IPS-NIHi7 (cell line): Measurements from ENCODE around the gene RBM20.
A peak's percentile ranks its signal among the peaks of the same experiment; 100 is the strongest.
"Not testable (repeated sequence)": the region's sequence is repeated elsewhere in the genome, so short reads cannot be mapped to it uniquely, and the experiment has no call there.

Experiments
- DNase-seq: peaks from one replicate; pipeline ENCODE4 v3.0.0; 2012; ENCODE audit warnings: mixed read lengths; ENCODE audit errors: extremely low spot score

Gene RBM20

GRCh38 chr10:110625951-110626855 is 17.9 kb upstream of the RBM20 start:
- no peak for DNase-seq

DNA sequence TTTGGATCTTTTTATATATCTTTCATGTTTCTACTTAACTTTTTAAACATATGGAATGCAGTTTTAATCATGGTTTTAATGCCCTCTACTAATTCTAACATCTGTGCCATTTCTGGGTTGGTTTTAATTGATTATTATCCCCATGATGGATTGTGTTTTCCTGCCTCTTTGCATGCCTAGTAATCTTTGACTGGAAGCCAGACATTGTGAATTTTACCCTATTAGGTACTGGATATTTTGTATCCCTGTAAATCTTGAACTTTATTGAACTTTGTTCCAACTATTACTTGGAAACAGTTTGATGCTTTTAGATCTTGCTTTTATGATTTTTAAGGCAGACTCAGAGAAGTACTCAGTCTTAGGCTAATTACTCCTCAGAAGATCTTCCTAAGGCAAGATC is 16.0 kb upstream of the RBM20 start:
- DNase-seq = no peak

DNA sequence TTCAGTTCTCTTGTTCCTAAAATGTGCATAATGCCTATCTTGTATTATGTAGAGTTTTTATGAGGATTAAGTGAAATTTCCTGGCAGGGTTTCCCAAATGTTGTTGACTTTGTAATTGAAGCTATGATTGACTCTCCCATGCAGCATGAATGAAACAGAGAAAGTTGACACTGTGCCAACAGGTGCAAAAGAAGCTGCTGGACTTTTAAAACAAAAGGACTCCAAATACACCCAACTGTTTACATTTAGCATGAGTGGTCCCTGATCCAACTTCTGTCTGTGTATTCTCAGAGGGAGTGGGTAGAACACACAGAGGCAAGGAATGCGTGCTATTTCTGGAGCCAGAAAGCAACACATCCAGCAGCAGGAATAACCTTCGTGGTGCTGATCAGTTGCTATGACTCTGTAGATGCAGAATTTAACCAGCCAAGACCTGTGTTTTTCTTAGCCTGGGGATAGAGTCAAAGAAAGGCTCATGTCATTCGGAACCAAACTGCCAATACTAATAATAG is 14.4 kb upstream of the RBM20 start:
- DNase-seq = no peak

DNA sequence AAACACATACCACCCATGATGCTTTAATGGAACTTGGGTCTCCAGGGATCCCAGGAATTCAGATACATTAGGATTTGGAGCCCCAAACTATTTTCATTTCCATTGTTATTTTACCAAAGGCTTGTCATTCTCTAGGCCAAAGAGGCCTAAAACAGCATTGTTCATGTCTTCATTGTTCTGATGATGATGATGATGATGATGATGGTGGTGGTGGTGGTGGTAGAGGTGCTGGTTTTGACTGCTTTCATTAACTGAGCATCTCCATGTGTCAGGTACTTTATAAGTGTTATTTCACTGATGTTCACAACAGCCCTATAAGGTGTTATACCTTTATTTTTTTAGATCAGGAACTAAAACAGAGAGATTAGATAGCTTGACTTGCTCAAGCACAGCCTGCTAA is 12.2 kb upstream of the RBM20 start:
- DNase-seq = no peak

- no peak for DNase-seq
These were observed 11.4 kb upstream of the RBM20 start for GRCh38 chr10:110632591-110633215.

DNA sequence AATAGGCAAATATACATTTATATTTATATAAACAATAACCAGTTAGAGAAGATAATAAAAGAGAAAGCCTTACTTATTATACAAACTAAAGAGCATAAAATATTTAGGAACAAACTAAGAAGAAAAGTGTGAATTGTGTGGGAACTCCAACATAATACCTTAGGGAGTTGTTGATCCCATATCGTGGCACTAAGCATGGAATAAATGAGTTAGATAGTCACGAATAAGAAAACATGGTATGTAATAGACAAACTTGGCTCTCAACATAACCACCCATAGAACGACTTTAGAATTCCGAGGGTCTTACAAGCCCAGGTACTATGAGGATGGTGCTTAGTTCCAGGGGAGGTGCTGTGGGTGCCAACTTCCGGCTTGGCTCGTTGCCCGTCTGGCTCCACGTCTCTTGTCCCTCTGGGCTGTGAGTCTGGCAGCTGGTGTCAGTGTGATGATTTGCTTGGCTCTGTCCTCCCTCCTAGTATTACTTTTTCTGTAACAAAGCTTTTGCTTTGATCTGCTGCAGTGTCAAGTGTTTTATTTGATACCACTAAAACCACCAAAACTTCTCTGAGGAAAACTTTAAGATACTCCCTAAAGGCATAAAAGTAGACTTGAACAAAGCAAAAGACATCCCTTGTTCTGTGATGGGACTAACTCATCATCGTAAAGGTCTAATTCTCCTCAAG is 9.5 kb upstream of the RBM20 start:
- DNase-seq = no peak

DNA sequence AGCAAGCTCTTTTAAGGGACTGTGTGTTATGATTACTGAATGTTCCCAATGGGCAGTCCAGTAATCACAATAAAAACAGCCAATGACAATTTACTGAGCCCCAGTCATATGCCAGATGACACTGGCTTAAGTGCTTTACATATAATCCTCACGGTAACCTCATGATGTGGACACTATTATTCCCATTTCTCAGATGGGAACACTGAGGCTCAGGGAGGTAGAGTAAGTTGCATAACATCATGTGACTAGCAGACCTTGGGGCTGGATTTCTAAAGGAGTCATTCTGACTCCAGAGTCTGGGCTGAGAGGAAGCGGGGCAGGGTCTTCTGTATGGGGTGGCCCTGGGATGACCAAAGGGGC is 7.6 kb upstream of the RBM20 start:
- no peak for DNase-seq

GRCh38 chr10:110636932-110637557 is 7.1 kb upstream of the RBM20 start:
- DNase-seq = peak; percentile 37

- no peak for DNase-seq
These were observed 6.5 kb upstream of the RBM20 start for GRCh38 chr10:110637558-110638053.

DNA sequence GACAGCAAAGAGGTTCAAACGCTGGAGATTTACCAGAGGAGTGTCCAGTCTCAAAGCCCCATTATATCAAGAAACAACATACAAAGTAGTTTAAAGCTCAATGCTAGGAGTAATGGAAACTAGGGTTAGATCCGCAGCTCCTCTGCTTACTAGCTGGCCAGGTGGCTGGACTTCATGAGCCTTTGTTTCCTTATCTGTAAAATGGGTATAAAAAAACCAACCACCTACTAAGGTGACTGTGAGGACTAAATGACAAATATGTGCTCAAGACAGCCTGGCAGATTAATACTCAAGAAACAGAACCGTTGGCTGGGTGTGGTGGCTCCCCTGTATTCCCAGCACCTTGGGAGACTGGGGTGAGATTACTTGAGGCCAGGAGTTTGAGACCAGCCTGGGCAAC is 5.8 kb upstream of the RBM20 start:
- no peak for DNase-seq

- not testable (repeated sequence) for DNase-seq
These were observed 5.1 kb upstream of the RBM20 start for GRCh38 chr10:110639046-110639445.

DNA sequence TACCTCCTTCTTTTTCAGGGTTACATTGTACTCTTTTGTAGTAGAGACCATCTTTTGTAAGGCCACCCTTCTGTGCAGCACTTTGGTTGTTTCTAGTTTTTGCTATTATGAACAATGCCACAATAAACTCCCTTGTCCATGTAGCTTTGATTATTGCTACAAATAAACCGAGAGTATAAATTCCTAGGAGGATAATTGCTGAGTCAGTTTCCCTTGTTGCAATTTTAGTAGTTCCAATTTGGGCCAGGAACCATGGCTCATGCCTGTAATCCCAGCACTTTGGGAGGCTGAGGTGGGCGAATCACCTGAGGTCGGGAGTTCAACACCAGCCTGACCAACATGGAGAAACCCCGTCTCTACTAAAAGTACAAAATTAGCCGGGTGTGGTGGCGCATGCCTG is 4.3 kb upstream of the RBM20 start:
- DNase-seq = not testable (repeated sequence)

GRCh38 chr10:110641256-110641655 is 2.9 kb upstream of the RBM20 start:
- DNase-seq = peak; percentile 77

GRCh38 chr10:110642204-110643034 is 1.7 kb upstream of the RBM20 start:
- DNase-seq = no peak

- DNase-seq = peak; percentile 51
These were observed 992 bp upstream of the RBM20 start for GRCh38 chr10:110643035-110643652.

- DNase-seq = no peak
These were observed 694 bp downstream of the RBM20 start for GRCh38 chr10:110644598-110645462.

DNA sequence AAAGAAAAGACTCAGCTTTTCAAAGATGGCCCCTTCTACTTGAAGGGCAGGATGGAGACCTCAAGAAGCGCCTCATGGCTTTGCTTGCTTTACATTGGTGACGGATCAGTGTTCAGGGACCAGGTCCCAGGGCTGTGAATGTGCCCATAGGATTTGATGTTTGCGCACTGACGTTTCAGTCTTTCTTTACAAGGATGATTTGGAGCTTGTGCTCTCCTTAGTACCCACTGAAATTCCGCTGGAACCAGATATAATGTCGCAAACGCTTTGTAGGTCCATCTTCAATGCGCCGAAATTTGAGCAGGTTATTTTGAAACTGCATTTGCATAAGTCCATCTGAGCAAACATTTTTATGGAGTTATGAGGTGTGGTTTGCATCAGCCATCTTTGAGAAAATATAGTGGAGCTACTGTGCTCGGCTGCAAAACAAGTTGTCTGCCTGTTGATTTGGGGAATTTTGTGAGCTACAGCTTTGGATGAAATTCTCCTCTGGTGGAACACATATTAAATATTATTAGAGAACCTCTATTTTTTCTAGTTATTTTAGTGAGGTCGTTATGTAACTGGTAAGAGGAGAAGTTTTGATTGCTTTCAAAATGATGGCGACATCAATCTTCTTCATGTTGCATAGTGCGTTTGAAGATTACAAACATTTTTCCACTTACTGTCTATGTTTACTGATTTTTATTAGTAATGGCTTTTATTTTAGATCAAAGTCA is 2.4 kb downstream of the RBM20 start:
- DNase-seq = no peak

GRCh38 chr10:110647136-110647430 is 2.9 kb downstream of the RBM20 start:
- DNase-seq = no peak

DNA sequence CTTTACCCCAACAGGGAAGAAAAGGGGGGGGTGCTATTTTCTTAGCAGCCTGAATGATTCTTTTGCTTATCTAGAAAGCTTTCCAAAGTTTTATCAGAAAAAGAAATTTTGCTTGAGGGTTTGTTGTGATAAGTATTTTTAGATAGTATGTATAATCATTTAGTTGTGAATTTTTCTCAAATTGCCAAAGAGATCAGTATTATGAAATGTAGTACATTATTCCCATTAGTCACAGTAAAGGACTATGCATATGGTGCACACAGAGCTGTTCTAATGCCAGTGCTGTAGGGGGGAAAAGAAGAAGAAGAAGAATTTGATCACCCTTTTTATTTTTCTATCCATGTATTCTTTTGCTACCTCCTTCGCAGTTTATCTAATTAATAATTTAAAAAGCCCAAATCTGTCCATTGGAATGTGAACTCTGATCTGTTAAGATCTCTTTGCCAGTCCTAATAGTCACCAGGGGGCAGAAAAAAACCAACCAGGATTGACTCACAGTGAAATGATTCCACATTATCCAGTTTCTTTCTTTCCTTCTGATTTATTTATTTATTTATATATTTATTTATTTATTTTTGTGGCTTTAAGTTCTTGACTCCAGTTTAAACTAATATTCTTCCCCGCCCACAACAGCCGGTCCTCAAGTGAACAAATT is 4.7 kb downstream of the RBM20 start:
- no peak for DNase-seq
